HG03103 (cell line): ENCODE measurements around the gene CRISP1.
"Not testable (repeated sequence)": the region's sequence is repeated elsewhere in the genome, so short reads cannot be mapped to it uniquely, and the experiment has no call there.

Experiments
- ATAC-seq: cut with Tn5 transposase; IDR thresholded peaks from one replicate; pipeline ENCODE4 v1.9.1; 2021; ENCODE audit warnings: low read depth; ENCODE audit not compliant: unreplicated experiment

Gene CRISP1, protein sequence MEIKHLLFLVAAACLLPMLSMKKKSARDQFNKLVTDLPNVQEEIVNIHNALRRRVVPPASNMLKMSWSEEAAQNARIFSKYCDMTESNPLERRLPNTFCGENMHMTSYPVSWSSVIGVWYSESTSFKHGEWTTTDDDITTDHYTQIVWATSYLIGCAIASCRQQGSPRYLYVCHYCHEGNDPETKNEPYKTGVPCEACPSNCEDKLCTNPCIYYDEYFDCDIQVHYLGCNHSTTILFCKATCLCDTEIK

DNA sequence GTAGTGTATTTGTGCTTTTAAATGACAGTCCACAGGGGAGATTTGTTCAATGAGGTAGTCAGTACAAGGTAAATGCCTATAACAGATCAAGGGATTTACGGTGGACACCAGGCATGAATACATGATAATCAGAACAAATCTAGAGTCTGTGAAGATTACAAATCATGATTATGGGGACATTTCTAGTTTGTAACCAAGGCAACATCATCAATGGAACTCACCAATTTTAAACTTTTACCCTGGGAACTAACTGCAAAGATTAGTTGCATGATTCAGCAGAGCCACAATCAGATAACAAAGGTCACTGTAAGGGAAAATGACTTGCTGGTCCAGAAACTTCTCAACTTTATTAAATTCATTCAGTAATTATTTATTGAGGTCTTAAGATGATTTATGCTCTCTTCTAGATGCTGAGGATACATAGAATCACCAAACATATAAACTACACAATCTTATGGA lies at the start of gene CRISP1:
CRISP1 (minus strand) TSS at position 51 of the 459 bp plus-strand sequence. CDS start 9,135 bp downstream, outside the sequence.
- no peak for ATAC-seq

GRCh38 chr6:49915035-49915434 lies 48.7 kb upstream of the CRISP1 start:
- no peak for ATAC-seq

GRCh38 chr6:49913636-49914375 lies 47.5 kb upstream of the CRISP1 start:
- no peak for ATAC-seq

DNA sequence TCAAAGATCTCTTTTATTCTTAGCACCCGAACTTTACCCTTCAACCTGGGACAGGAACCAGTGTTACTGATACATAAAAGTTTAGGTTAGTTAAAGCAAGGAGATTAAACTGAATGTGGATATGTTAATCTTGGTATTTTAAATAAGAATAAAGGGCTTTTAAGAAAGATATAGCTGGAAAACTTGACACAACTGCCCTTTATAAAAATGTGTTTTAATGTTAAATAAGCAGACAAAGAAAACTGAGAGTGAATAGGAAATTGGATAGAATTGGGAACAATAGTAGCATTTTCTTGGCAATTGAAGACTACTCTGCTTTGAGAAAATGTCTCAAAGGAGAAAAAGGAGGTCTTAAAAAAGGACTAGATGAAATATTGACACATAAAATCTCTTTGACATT lies 45.9 kb upstream of the CRISP1 start:
- ATAC-seq, result no peak

- ATAC-seq, result no peak
Observed at GRCh38 chr6:49911252-49911651, 44.9 kb upstream of the CRISP1 start.

GRCh38 chr6:49909563-49909962 lies 43.2 kb upstream of the CRISP1 start:
- no peak for ATAC-seq

GRCh38 chr6:49906526-49906925 lies 40.2 kb upstream of the CRISP1 start:
- no peak for ATAC-seq

DNA sequence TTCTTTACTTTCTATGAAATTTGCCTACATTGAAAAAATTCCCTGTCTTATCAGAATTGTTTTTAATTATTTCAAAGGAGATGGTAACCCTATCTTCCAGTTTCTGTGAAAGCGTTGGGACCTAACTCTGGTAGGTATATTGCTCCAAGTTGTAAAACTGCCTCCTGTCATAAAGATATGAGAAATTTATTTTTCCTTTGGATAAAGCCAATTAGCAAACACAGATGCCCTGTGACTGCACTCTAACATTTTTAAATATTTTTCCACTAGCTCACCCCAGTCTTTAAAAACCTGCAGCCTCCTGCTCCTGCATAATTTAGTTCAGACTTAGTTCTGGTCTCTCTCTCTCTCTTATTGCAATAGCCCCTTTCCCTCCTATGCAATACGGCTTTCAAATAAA lies 39.0 kb upstream of the CRISP1 start:
- no peak for ATAC-seq

GRCh38 chr6:49902856-49903255 lies 36.5 kb upstream of the CRISP1 start:
- no peak for ATAC-seq

DNA sequence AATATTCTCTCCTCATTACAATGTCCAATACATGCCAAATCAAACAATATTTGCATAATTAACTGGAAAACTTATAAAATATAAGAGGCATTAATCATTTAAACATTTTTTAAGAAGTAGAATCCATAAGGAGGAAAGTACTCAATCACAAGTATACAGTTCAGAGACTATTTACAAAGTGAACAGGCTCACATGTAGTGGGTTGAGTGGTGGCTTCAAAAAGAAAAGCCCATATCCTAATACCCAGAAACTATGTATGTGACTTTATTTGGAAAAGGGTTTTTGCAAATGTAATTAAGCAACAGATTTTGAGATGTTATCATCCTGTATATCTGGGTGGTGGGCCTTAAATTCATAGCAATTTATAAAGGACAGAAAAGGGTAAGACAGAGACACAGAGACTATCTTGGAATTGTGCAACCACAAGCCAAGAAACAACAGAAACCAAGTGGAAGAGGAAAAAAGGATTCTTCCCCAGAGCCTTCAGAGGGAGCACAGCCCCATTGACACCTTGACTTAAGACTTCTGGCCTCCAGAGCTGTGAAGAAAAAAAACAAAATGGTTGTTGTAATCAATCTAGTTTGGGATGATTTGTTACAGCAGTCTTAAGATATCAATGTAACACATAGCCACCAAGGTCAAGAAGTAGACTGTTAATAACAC lies 32.7 kb upstream of the CRISP1 start:
- ATAC-seq, result no peak

DNA sequence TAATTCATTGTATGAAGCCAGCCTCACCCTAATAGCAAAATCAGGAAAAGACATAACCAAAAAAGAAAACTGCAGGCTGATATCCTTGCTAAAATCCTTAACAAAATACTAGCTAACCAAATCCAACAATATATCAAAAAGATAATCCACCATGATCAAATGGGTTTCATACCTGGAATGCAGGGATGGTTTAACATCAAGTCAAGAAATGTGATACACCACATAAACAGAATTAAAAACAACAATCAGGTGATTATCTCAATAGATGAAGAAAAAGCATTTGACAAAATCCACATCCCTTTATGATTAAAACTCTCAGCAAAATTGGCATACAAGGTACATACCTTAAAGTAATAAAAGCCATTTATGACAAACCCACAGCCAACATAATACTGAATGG lies 29.2 kb upstream of the CRISP1 start:
- not testable (repeated sequence) for ATAC-seq

- no peak for ATAC-seq
Observed at GRCh38 chr6:49892280-49892679, 25.9 kb upstream of the CRISP1 start.

DNA sequence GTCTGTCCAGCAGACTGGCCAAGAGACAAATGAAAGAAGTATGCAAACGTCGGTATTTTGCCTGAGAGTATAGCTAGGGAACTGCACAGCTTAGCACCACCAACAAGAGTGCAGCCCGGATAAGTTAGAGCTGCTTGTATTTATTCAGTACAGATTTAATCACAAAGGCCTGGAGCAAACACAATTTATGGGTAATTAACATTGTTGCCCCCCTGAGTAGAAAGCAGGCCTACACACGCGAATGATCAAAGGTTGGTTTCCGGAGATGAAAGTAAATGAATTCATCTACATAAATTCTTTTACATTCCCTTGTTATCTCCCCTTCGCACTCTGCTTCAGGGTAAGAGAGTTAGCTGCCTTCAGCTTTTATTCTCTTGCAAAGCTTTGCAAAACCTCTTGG lies 24.7 kb upstream of the CRISP1 start:
- no peak for ATAC-seq

DNA sequence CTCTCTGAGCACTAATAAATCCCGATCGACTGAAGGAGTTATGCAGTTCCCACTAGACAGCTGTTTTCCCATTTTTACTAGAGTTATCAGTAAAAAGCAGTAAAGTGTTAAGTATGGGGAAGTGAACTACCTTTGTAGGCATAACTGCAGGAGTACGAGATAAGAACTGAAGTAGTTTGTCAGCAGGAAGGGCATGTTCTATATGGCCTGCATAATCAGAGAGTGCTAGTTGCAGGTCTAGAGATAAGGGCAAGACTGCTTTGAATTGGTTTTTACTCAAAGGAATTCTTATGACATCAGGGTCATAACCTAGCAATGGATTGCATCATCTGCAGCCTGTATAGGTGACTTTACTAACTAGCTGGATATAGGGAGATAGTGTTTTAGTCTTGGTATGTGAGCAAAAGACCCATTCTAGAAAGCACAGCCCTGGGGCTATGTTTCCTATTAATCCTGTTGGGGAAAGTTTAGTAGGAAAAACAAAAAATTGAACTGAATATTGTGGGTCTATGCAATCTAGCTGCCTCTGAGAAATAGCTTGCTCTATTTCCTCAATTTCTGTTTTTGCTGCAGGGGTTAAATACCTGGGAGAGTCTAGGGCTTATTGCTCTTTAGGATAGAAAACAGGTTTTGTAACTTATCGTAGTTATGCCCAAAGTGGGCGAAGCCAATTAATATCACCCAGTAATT lies 22.6 kb upstream of the CRISP1 start:
- ATAC-seq, result no peak

DNA sequence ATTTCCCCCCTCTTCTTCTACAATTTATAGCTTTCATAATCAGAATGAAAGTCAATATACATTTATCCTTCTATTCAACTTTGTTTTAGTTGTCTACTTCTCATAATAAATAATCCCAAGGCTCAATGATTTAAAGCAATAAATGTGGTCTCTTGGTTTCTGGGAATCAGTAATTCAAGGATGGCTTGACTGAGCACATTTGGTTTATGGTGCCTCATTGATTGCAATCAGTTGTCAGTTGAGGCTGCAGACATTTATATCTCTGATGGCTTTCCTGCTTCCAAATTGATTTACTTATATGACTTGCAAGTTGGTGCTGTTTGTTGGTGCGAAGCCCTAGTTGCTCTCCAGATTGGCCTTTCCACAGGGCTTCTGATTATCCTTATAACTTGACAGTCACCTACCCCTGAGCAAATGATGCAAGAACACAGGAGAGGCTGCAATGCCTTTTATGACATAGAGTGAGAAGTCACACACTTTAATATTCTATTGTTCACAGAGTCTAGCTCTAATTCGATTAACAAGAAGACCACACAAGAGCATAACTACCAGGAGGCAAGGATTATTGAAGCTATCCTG lies 2.7 kb upstream of the CRISP1 start:
- ATAC-seq, result no peak

DNA sequence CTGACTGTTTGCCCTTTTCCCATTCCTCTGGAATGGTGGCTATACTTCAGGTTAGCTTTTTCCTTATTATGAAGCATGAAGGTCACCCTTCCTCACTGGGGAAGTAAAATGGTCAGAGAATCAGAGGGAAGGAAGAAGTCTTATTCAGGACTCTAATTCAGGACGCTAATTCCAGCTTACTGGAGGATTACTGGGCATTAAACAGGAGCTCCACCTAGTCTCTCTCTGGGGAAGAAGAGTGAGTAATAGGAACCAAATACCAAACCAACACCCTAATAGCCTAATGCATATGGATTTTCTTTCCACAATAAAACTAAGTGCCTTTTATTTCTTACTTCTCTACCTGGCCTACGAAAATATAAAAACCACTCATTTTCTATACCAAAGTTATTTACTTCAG lies 10.1 kb downstream of the CRISP1 start:
- ATAC-seq, result no peak

- no peak for ATAC-seq
Observed at GRCh38 chr6:49855221-49855620, 11.1 kb downstream of the CRISP1 start.

DNA sequence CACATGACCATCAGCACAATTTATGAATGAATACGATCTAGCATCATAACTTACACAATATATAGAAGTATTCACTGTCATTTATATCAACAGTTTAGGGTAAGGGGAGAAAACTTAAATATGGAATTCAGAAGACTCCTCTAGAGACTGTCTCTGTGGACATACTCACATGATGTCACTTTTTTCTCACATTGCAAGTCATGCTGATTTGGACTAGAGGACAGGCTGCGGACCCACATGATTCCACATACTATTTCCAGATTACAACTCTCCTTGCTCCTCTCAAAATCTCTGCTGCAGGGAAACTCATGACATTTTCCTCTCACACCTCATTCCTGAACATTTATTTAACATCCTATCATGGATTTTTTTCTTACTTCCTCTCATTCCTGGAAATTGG lies 13.4 kb downstream of the CRISP1 start:
- ATAC-seq, result no peak

GRCh38 chr6:49849213-49849907 lies 17.0 kb downstream of the CRISP1 start:
- peak; percentile 76 for ATAC-seq

GRCh38 chr6:49847673-49848072 lies 18.7 kb downstream of the CRISP1 start:
- ATAC-seq, result no peak
